Measurements from ENCODE around the gene HS3ST3B1. TPM values are rescaled to one million over a fixed set of nuclear protein-coding genes. Genes with fewer than 3 reads are reported as not detected.

The HS3ST3B1 gene
- polyA plus RNA-seq, 1 of the 3 experiments (the other 2 are of a cell fraction): 0.67 TPM

- H4K20me1 ChIP-seq (ENCODE audit: insufficient read depth): no peaks in the 10 kb centered on the region
- H3K4me1 ChIP-seq (ENCODE audit: control insufficient read depth in 1 of 2, insufficient read depth in 2 of 2, low read depth in 1 of 2, low read length in 1 of 2): peaks cover 0 to 12% of the 10 kb centered on the region in 2 experiments; a peak in 1 of 4 replicates
- no peaks in the 10 kb centered on the region for H3K27me3 ChIP-seq (ENCODE audit: insufficient read depth)
- H3K36me3 ChIP-seq (replicated peaks in 1 of 2; ENCODE audit: control insufficient read depth in 1 of 2, insufficient read depth in 2 of 2, low read length in 1 of 2): no peaks in the 10 kb centered on the region
- no peaks in the 10 kb centered on the region for H3K9me2 ChIP-seq
- no peak overlapping the region for H3K4me3 ChIP-seq (ENCODE audit: low read depth in 2 of 2, low read length in 1 of 2)
- no peaks in the 10 kb centered on the region for H3K9me3 ChIP-seq
- POLR2A ChIA-PET: no interaction called here
- no peak overlapping the region for H3K27ac ChIP-seq (ENCODE audit: low read depth in 2 of 2, low read length in 1 of 2)
- no peak for DNase-seq
- peaks cover 8% of the 10 kb centered on the region; the same call in 1 of the 2 replicates for H3K79me2 ChIP-seq (ENCODE audit: insufficient read depth)
- CTCF ChIA-PET: no interaction called here
- 33% methylated on average over 7 of the region's 7 CpGs for WGBS (ENCODE audit: low lambda C conversion rate)
- H3K9ac ChIP-seq: no peak overlapping the region
- H3F3A ChIP-seq (replicated peaks; ENCODE audit: insufficient read depth): peaks cover 22% of the 10 kb centered on the region
- TF ChIP-seq POLR2AphosphoS5 (IDR thresholded peaks at IDR 0.05; ENCODE audit: low read depth, low read length) (no peak), GATA2 (CRISPR knock-in tag; IDR thresholded peaks at IDR 0.05) (no peak), SMC3 (IDR thresholded peaks at IDR 0.05; ENCODE audit: low read depth, low read length) (no peak), JUND (IDR thresholded peaks at IDR 0.05) (no peak), CHD2 (IDR thresholded peaks at IDR 0.05; ENCODE audit: low read length, partially characterized antibody) (no peak), MAX (IDR thresholded peaks at IDR 0.05; ENCODE audit: low read depth) (no peak)
- no peak overlapping the region for H2AFZ ChIP-seq (ENCODE audit: low read depth)
- no peak overlapping the region for H3K4me2 ChIP-seq
Measured at GRCh38 chr17:14310605-14311004, 9.7 kb downstream of the HS3ST3B1 start.

DNA sequence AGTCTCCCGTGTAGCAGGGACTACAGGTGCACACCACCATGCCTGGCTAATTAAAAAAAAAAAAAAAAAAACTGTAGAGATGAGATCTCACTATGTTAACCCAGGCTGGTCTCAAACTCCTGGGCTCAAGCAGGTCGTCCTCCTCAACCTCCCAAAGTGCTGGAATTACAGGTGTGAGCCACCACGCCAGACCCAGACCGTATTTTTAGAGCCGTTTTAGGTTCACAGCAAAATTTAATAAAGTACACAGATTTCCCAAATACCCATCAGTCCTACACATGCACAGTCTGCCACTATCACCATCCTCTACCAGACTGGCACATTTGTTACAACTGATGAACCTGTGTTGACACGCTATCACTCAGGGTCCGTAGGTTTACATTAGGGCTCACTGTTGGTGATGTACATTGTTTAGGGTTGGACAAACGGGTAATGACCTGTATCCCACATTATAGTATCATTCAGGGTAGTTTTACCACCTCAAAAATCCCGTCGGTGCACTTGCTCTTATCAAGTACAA lies 10.4 kb downstream of the HS3ST3B1 start:
- H2AFZ ChIP-seq (ENCODE audit: low read depth): no peak overlapping the region
- peaks cover 0 to 12% of the 10 kb centered on the region in 2 experiments; a peak in 1 of 4 replicates for H3K4me1 ChIP-seq (ENCODE audit: control insufficient read depth in 1 of 2, insufficient read depth in 2 of 2, low read depth in 1 of 2, low read length in 1 of 2)
- H3K27me3 ChIP-seq (ENCODE audit: insufficient read depth): no peaks in the 10 kb centered on the region
- H3K4me2 ChIP-seq: no peak overlapping the region
- CTCF ChIA-PET: no interaction called here
- POLR2A ChIA-PET: no interaction called here
- no peak overlapping the region for H3K4me3 ChIP-seq (ENCODE audit: low read depth in 2 of 2, low read length in 1 of 2)
- no peak for DNase-seq
- H3K36me3 ChIP-seq (replicated peaks in 1 of 2; ENCODE audit: control insufficient read depth in 1 of 2, insufficient read depth in 2 of 2, low read length in 1 of 2): no peaks in the 10 kb centered on the region
- H3K79me2 ChIP-seq (ENCODE audit: insufficient read depth): peaks cover 2% of the 10 kb centered on the region; the same call in 1 of the 2 replicates
- peaks cover 22% of the 10 kb centered on the region for H3F3A ChIP-seq (replicated peaks; ENCODE audit: insufficient read depth)
- TF ChIP-seq, protein P1, sequence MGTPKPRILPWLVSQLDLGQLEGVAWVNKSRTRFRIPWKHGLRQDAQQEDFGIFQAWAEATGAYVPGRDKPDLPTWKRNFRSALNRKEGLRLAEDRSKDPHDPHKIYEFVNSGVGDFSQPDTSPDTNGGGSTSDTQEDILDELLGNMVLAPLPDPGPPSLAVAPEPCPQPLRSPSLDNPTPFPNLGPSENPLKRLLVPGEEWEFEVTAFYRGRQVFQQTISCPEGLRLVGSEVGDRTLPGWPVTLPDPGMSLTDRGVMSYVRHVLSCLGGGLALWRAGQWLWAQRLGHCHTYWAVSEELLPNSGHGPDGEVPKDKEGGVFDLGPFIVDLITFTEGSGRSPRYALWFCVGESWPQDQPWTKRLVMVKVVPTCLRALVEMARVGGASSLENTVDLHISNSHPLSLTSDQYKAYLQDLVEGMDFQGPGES (IDR thresholded peaks at IDR 0.05; ENCODE audit: low read depth, low read length): no peak
- no peak for TF ChIP-seq EZH2phosphoT487 (IDR thresholded peaks at IDR 0.05; ENCODE audit: borderline replicate concordance, low read depth)
- TF ChIP-seq, protein P2, sequence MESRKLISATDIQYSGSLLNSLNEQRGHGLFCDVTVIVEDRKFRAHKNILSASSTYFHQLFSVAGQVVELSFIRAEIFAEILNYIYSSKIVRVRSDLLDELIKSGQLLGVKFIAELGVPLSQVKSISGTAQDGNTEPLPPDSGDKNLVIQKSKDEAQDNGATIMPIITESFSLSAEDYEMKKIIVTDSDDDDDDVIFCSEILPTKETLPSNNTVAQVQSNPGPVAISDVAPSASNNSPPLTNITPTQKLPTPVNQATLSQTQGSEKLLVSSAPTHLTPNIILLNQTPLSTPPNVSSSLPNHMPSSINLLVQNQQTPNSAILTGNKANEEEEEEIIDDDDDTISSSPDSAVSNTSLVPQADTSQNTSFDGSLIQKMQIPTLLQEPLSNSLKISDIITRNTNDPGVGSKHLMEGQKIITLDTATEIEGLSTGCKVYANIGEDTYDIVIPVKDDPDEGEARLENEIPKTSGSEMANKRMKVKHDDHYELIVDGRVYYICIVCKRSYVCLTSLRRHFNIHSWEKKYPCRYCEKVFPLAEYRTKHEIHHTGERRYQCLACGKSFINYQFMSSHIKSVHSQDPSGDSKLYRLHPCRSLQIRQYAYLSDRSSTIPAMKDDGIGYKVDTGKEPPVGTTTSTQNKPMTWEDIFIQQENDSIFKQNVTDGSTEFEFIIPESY (IDR thresholded peaks at IDR 0.05; ENCODE audit: borderline replicate concordance, low read depth): no peak
- TF ChIP-seq MXI1 (IDR thresholded peaks at IDR 0.05; ENCODE audit: low read depth, low read length): no peak
- no peak for TF ChIP-seq FOXM1 (IDR thresholded peaks at IDR 0.05; ENCODE audit: low read depth)
- TF ChIP-seq NRF1 (IDR thresholded peaks at IDR 0.05; ENCODE audit: low read depth, low read length): no peak
- TF ChIP-seq NFIC (IDR thresholded peaks at IDR 0.05; ENCODE audit: borderline replicate concordance): no peak
- no peak for TF ChIP-seq POLR2AphosphoS5 (IDR thresholded peaks at IDR 0.05; ENCODE audit: low read depth, low read length)
- TF ChIP-seq YY1 (IDR thresholded peaks at IDR 0.05; ENCODE audit: low read depth): no peak
- TF ChIP-seq SIN3A (IDR thresholded peaks at IDR 0.05; ENCODE audit: borderline replicate concordance, low read depth, low read length): no peak
- no peak for TF ChIP-seq RFX5 (IDR thresholded peaks at IDR 0.05; ENCODE audit: low read length)
- no peak for TF ChIP-seq RAD21 (IDR thresholded peaks at IDR 0.05; ENCODE audit: low read length)
- TF ChIP-seq RCOR1 (IDR thresholded peaks at IDR 0.05; ENCODE audit: low read length): no peak
- H3K9me3 ChIP-seq: no peaks in the 10 kb centered on the region
- no peak overlapping the region for H3K9ac ChIP-seq
- H3K9me2 ChIP-seq: no peaks in the 10 kb centered on the region
- no peaks in the 10 kb centered on the region for H4K20me1 ChIP-seq (ENCODE audit: insufficient read depth)
- 29% methylated on average over 10 of the region's 10 CpGs for WGBS (ENCODE audit: low lambda C conversion rate)
- no peak overlapping the region for H3K27ac ChIP-seq (ENCODE audit: low read depth in 2 of 2, low read length in 1 of 2)

Data from SK-N-SH (cell line).